HL-60 (cell line): ENCODE measurements around the gene ARMH3.

Source experiments
- DNase-seq, 2 experiments: peaks; one replicate each; pipeline ENCODE4 v3.0.0-alpha.2; 2010 to 2020; ENCODE audit warnings: low read depth in 1 of 2, low spot score in 1 of 2
- H3K27ac ChIP-seq: fragments of 250-450 bp; sonication (Bioruptor Pico); replicated peaks from 2 replicates; pipeline ENCODE4 v1.5.1; 2020; ENCODE audit warnings: mild to moderate bottlenecking, moderate library complexity
- H3K27me3 ChIP-seq: fragments of 250-450 bp; sonication (Bioruptor Pico); 2 replicates; pipeline ENCODE4 v1.5.1; 2021; ENCODE audit warnings: mild to moderate bottlenecking, moderate library complexity; ENCODE audit not compliant: insufficient read depth, poor library complexity, severe bottlenecking
- H3K4me3 ChIP-seq: replicated peaks from 2 replicates; pipeline ENCODE4 v1.5.1; 2011; ENCODE audit warnings: mild to moderate bottlenecking, control low read depth, low read length; ENCODE audit not compliant: insufficient read depth
- GABPA ChIP-seq: IDR thresholded peaks from 2 replicates; pipeline ENCODE4 v1.6.1; 2012; ENCODE audit warnings: low read depth
- POLR2AphosphoS5 ChIP-seq: IDR thresholded peaks from 2 replicates; pipeline ENCODE4 v1.6.1; 2012; ENCODE audit warnings: low read depth
- REST ChIP-seq: IDR thresholded peaks from 2 replicates; pipeline ENCODE4 v1.6.1; 2012; ENCODE audit warnings: low read depth; ENCODE audit not compliant: insufficient replicate concordance
- SPI1 ChIP-seq: IDR thresholded peaks from 2 replicates; pipeline ENCODE4 v1.6.1; 2012; ENCODE audit warnings: low read depth, mild to moderate bottlenecking, borderline replicate concordance
- TF ChIP-seq, protein P1 (sequence below): IDR thresholded peaks from one replicate; pipeline ENCODE4 v1.5.1; 2011; ENCODE audit warnings: low read length, control low read depth, inconsistent platforms; ENCODE audit not compliant: insufficient read depth

The ARMH3 gene

DNA sequence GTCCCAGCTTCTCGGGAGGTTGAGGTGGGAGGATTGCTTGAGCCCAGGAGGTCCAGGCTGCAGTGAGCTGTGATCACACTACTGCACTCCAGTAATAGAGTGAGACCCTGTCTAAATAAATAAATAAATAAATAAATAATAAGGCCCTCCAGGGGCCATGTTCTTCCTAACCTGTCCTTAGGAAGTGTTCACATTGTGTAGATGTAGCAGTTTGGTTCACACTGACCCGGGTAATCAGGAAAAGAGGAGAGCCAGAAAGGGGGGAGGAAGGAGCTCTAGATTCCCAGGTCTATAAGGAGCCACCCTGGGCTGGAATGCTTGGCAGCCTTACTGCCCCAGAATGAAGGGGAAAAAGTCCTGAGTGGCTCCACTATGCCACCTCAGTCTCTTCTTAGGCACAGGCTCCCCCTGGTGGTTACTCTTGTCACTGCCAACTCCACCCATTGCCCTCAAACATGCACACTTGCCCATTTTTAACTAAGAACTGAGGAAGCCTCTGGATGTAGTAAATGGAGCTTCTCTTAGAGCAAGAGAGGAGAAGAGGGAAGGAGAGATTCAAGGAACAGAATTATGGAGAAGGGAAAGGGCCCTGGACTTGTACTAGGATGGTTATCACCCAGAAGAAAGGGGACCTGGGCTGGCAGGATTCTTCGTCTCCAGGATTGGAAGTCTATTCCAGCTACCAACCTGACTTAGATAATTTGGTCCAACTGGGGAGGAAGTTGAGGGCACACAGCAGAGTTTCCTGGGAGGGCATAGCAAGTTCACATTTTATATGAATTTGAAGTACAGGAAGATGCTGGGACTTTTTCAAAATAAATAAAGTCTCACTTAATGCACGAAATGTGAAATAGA is 16.9 kb upstream of the ARMH3 start:
- TF ChIP-seq, protein P1, sequence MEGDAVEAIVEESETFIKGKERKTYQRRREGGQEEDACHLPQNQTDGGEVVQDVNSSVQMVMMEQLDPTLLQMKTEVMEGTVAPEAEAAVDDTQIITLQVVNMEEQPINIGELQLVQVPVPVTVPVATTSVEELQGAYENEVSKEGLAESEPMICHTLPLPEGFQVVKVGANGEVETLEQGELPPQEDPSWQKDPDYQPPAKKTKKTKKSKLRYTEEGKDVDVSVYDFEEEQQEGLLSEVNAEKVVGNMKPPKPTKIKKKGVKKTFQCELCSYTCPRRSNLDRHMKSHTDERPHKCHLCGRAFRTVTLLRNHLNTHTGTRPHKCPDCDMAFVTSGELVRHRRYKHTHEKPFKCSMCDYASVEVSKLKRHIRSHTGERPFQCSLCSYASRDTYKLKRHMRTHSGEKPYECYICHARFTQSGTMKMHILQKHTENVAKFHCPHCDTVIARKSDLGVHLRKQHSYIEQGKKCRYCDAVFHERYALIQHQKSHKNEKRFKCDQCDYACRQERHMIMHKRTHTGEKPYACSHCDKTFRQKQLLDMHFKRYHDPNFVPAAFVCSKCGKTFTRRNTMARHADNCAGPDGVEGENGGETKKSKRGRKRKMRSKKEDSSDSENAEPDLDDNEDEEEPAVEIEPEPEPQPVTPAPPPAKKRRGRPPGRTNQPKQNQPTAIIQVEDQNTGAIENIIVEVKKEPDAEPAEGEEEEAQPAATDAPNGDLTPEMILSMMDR, result peak; percentile 93
- TF ChIP-seq POLR2AphosphoS5, result no peak
- peak; percentile 57 to 85 for DNase-seq
- H3K27ac ChIP-seq, result no peak overlapping the region
- H3K27me3 ChIP-seq, result no peaks in the 10 kb centered on the region
- H3K4me3 ChIP-seq, result no peak overlapping the region

GRCh38 chr10:102069071-102069470 is 13.1 kb upstream of the ARMH3 start:
- H3K27me3 ChIP-seq, result no peaks in the 10 kb centered on the region
- DNase-seq, result peak; percentile 64 to 68
- TF ChIP-seq REST, result no peak
- TF ChIP-seq SPI1, result peak; percentile 86
- H3K27ac ChIP-seq, result peak overlapping the region; percentile 32
- no peak overlapping the region for H3K4me3 ChIP-seq

DNA sequence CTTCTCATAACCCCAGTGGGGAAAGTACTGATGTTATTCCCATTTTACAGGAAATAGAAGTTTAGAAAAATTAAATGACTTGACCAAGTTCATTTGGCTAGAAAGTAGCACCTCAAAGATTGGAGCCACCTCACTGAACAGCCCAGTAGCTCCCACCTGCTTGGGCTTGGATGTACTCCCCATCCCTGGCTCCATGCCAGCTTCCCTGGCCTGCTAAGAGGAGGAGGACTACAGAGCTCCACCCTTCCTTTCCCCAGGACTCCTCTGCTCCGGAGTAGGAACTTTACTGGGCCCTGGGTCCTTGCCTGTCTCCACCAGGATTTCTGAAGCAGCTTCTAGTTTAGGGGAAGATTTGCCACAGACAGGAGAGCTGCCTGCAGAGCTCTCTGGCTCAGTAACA is 12.2 kb upstream of the ARMH3 start:
- no peak for DNase-seq
- H3K4me3 ChIP-seq, result no peak overlapping the region
- no peaks in the 10 kb centered on the region for H3K27me3 ChIP-seq
- H3K27ac ChIP-seq, result peak overlapping the region; percentile 32; the same call in 1 of the 2 replicates
- TF ChIP-seq SPI1, result no peak
- TF ChIP-seq REST, result no peak
- TF ChIP-seq POLR2AphosphoS5, result no peak
- no peak for TF ChIP-seq GABPA
- TF ChIP-seq, protein P1, result no peak

DNA sequence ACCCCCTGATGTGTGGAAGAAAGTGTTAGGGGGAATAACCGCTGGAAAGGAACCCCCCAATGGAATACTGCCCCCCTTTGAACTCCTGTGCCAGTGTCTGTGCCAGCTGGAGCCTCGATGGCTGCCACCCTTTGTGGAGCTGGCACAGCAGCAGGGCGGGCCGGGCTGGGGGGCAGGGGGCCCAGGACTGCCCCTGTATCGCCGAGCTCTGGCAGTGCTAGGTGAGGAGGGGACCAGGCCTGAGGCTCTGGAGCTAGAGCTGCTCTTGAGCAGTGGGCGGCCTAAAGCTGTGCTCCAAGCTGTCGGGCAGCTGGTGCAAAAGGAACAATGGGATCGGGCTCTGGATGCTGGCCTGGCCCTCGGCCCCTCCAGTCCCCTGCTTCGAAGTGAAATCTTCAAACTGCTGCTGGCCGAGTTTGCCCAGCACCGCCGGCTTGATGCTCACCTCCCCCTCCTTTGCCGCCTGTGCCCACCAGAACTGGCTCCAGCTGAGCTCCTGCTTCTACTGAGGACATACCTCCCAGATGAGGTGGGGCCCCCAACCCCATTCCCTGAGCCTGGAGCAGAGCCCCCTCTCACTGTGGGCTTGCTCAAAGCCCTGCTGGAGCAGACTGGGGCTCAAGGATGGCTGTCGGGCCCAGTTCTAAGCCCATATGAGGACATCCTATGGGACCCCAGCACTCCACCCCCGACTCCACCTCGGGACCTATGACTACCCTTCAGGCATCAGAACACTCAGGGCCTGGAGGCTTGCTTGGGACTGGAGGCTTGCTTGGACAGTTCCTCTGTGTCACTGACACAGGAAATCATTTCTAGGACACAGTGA is 11.3 kb upstream of the ARMH3 start:
- TF ChIP-seq, protein P1, result no peak
- no peak for TF ChIP-seq SPI1
- no peak overlapping the region for H3K27ac ChIP-seq
- H3K27me3 ChIP-seq, result no peaks in the 10 kb centered on the region
- no peak for DNase-seq
- H3K4me3 ChIP-seq, result no peak overlapping the region
